Astrocyte (in vitro differentiated cells and primary cell): ENCODE data around the gene ARHGEF11.

Experiments used
- EZH2 ChIP-seq: IDR thresholded peaks from 2 replicates; pipeline ENCODE4 v1.6.1; 2012; ENCODE audit warnings: mild to moderate bottlenecking, low read length, inconsistent platforms; ENCODE audit not compliant: insufficient read depth
- TF ChIP-seq, protein P1 (sequence below): IDR thresholded peaks from 2 replicates; pipeline ENCODE4 v1.5.1; 2011; ENCODE audit warnings: low read depth, mild to moderate bottlenecking, inconsistent platforms, low read length, moderate library complexity; ENCODE audit not compliant: insufficient read depth

DNA sequence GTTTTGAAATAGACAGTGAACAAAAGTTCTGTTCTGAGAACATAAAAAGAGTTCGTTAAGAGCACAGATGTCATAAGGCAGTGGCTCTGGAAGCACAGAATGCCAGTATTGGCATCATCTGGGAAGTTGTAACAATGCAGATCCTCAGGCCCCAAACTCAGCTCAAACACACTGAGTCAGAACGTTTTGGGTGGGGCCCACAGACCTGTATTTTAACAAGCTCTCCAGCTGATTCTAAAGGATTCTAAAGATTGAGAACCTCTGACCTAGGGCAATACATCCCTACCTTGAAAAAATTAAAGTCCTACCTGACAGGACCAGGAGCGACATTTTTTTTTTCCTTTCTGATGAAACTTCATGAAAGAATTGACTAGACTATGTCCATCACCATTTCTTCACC, 13.2 kb downstream of the ARHGEF11 start:
- TF ChIP-seq, protein P1, sequence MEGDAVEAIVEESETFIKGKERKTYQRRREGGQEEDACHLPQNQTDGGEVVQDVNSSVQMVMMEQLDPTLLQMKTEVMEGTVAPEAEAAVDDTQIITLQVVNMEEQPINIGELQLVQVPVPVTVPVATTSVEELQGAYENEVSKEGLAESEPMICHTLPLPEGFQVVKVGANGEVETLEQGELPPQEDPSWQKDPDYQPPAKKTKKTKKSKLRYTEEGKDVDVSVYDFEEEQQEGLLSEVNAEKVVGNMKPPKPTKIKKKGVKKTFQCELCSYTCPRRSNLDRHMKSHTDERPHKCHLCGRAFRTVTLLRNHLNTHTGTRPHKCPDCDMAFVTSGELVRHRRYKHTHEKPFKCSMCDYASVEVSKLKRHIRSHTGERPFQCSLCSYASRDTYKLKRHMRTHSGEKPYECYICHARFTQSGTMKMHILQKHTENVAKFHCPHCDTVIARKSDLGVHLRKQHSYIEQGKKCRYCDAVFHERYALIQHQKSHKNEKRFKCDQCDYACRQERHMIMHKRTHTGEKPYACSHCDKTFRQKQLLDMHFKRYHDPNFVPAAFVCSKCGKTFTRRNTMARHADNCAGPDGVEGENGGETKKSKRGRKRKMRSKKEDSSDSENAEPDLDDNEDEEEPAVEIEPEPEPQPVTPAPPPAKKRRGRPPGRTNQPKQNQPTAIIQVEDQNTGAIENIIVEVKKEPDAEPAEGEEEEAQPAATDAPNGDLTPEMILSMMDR, result no peak
- no peak for TF ChIP-seq EZH2
